PFSK-1 (cell line): ENCODE data around the gene PCID2.

Experiments
- FOXP2 ChIP-seq: optimal IDR thresholded peaks from 2 replicates; pipeline ENCODE3; 2011; ENCODE audit warnings: borderline replicate concordance, control low read depth, inconsistent platforms; ENCODE audit not compliant: insufficient read depth; ENCODE audit errors: extremely low read length, extremely low read depth
- POLR2AphosphoS5 ChIP-seq: IDR thresholded peaks from 2 replicates; pipeline ENCODE4 v1.6.1; 2012; ENCODE audit warnings: low read depth, mild to moderate bottlenecking, control low read depth, low read length, moderate library complexity
- REST ChIP-seq, 2 experiments: IDR thresholded peaks; 2 replicates each; pipeline versions ENCODE4 v1.6.1 to v1.8.0; 2011 to 2012; ENCODE audit warnings: low read depth in 2 of 2, low read length in 2 of 2, control low read depth in 1 of 2, inconsistent platforms in 1 of 2, mild to moderate bottlenecking in 1 of 2, moderate library complexity in 1 of 2; ENCODE audit not compliant: insufficient read depth in 1 of 2
- SIN3A ChIP-seq: IDR thresholded peaks from 2 replicates; pipeline ENCODE4 v1.6.1; 2012; ENCODE audit warnings: mild to moderate bottlenecking, low read length, moderate library complexity, borderline replicate concordance; ENCODE audit not compliant: insufficient read depth
- TAF1 ChIP-seq: IDR thresholded peaks from 2 replicates; pipeline ENCODE4 v1.6.1; 2012; ENCODE audit warnings: low read length, control low read depth, borderline replicate concordance; ENCODE audit not compliant: insufficient read depth

- TF ChIP-seq SIN3A (no peak), POLR2AphosphoS5 (no peak), REST (IDR thresholded peaks at IDR 0.05; ENCODE audit: insufficient read depth in 1 of 2, low read depth in 2 of 2, low read length in 2 of 2) (no peak), TAF1 (no peak), FOXP2 (no peak)
Observed at GRCh38 chr13:113138792-113139551, 69.5 kb downstream of the PCID2 start.
